Dendritic cell treated with granulocyte-macrophage colony-stimulating factor and Interleukin-4, amounts not matched to agents 40 ng/mL and 50 ng/mL, for 4 days (primary cell): Measurements from ENCODE around the gene HEATR3.
A peak's percentile ranks its signal among the peaks of the same experiment; 100 is the strongest.

Source experiments
- H3K27ac Mint-ChIP-seq: one replicate; pipeline ENCODE4 v1.8.0; 2022; ENCODE audit warnings: mild to moderate bottlenecking, mixed read lengths
- H3K27me3 Mint-ChIP-seq: one replicate; pipeline ENCODE4 v1.8.0; 2022; ENCODE audit warnings: mild to moderate bottlenecking, mixed read lengths
- H3K36me3 Mint-ChIP-seq: one replicate; pipeline ENCODE4 v1.8.0; 2022; ENCODE audit warnings: low read depth, mixed read lengths
- H3K4me1 Mint-ChIP-seq: one replicate; pipeline ENCODE4 v1.8.0; 2022; ENCODE audit warnings: low read depth, mixed read lengths
- H3K4me3 Mint-ChIP-seq: one replicate; pipeline ENCODE4 v1.8.0; 2022; ENCODE audit warnings: mild to moderate bottlenecking, moderate library complexity, mixed read lengths
- H3K9me3 Mint-ChIP-seq: one replicate; pipeline ENCODE4 v1.8.0; 2022; ENCODE audit warnings: mixed read lengths
- intact Hi-C: fragments of 100-400 bp; cut with micrococcal nuclease; formaldehyde crosslinking; loops from one replicate; pipeline ENCODE4 v1.15.0; 2022

HEATR3 gene, protein sequence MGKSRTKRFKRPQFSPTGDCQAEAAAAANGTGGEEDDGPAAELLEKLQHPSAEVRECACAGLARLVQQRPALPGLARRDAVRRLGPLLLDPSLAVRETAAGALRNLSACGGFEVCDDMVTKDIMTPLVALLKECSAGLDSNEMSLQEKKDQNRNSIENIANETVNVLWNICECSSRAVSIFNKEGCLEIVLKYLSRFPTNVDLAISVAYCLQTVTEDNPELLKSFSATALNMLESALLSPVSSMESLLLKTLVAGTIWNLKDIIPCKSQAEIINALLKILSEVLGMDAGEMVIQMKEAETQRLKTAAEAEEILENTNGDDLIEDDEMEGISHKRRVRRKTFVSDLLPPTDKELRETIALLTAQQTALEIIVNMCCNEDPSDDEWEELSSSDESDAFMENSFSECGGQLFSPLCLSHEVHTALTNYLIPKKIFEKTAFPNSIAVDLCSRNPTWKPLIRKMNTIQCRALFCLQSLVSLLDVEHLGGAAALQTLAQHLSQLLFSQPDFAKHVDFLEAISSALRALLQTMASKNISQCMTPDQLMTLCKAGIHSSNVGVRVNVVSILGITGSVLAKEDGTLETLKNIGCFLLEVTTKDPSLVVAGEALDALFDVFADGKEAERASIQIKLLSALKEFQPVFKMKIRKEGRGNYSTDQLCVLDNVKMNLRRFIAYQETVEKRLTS

DNA sequence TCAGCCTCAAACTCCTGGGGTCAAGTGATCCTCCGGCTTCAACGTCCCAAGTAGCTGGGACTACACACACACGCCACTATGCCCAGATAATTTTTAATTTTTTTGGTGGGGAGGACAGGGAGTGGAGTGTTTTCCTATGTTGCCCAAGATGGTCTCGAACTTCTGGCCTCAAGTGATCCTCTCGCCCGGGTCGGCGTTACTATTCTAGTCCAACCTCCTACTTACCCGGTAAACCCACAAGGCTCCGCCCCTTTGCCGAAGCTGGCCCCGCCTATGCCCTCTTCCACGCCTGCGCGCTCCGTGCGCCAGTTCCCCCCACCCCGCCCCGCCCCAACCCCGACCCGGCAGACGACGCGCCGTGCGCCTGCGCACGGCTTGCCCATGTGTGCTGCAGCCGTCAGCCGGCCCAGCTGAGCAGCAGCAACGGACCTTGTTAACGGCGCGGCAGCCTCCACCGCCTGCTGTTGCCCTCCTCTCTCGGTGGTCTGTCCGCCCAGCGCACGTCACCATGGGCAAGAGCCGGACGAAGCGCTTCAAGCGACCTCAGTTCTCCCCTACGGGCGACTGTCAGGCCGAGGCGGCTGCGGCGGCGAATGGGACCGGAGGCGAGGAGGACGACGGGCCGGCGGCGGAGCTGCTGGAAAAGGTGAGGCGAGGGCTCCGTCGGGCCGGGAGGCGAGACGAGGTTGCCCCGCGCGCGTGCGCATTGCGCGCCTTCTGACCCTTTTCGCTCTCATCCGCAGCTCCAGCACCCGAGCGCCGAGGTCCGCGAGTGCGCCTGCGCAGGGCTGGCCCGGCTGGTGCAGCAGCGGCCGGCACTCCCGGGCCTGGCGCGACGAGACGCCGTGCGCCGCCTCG lies at the start of gene HEATR3:
Gene HEATR3, plus strand, starts transcription at position 347 of the 858 bp plus-strand sequence. Its CDS starts 162 bp downstream, at position 509.
- Mint-ChIP-seq H3K36me3 (peaks cover 36% of the 10 kb centered on the region), H3K27ac (peak within 1 kb of the TSS; percentile 94), H3K4me1 (peaks cover 33% of the 10 kb centered on the region), H3K9me3 (no peaks in the 10 kb centered on the region), H3K4me3 (peak within 1 kb of the TSS; percentile 80), H3K27me3 (no peaks in the 10 kb centered on the region)
- intact Hi-C loops, result loop anchor here (1.0 to 2.0 kb wide), 4 partner anchors 27 to 86 kb away; partner anchors contain the start of gene CNEP1R1

DNA sequence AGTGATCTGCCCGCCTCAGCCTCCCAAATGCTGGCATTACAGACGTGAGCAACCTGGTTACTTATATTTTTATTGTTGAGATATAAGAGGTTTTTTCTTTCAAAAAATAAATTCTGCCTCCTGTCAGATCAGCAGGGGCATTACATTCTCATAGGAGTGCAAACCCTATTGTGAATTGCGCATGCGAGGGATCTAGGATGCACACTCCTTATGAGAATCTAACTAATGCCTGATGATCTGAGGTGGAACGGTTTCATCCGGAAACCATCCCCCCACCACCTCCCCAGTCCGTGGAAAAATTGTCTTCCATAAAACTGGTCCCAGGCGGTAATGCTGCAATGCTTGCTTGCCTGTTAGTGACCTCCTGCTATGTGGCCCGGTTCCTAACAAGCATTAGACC lies 48.2 kb upstream of the HEATR3 start:
- Mint-ChIP-seq H3K27me3 (peaks cover 3% of the 10 kb centered on the region), H3K27ac (no peak overlapping the region), H3K4me1 (peaks cover 17% of the 10 kb centered on the region), H3K36me3 (no peaks in the 10 kb centered on the region), H3K9me3 (no peaks in the 10 kb centered on the region), H3K4me3 (no peak overlapping the region)
- intact Hi-C loops, result no loop called here

DNA sequence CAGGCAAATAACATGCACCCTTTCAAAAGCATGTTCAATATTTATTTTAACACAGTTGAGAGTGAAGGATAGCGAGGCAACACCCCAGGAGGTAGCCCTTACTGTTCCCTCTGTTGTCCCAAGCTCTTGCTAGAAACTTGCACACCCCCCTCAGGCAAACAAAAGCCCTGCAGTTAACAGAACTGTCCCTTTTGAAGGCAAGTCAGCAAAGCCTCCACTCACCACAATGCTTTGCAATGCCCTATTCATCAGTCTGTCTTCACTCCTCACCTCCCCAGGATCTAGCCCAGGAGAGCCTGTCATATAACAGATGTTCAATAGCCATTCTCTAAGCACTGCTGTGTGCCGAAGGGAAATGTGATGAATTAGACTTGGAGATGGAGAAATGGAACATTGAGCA lies 44.2 kb upstream of the HEATR3 start:
- Mint-ChIP-seq H3K36me3 (peaks cover 6% of the 10 kb centered on the region), H3K27me3 (peaks cover 3% of the 10 kb centered on the region), H3K4me3 (no peak overlapping the region), H3K9me3 (no peaks in the 10 kb centered on the region), H3K27ac (no peak overlapping the region), H3K4me1 (no peaks in the 10 kb centered on the region)
- intact Hi-C loops, result loop anchor here (5.0 to 10.0 kb wide), 2 partner anchors 263 to 646 kb away; no protein-coding TSS in a partner anchor

DNA sequence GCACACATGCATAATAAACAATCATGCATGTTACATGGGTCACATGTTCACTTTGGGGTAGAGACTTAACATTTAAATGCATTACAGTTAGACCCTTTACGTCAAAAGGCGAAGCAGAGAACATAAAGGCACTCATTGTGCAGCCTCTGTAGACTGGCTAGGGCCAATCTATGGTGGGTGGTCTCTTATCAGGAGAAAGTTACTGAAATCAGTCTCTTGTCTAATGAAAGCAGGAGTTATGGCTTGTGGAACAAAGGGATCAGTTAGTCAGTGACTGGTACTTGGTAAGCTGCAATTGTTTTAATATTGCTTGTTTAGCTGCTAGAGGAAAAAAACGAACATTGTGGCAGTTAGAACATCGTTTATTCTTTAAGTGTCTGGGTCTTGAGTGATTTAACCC lies 42.1 kb upstream of the HEATR3 start:
- intact Hi-C loops, result loop anchor here (2.0 to 10.0 kb wide), 5 partner anchors 15 to 644 kb away; no protein-coding TSS in a partner anchor
- Mint-ChIP-seq H3K27me3 (peaks cover 3% of the 10 kb centered on the region), H3K36me3 (peaks cover 13% of the 10 kb centered on the region), H3K27ac (no peak overlapping the region), H3K9me3 (no peaks in the 10 kb centered on the region), H3K4me3 (no peak overlapping the region), H3K4me1 (no peaks in the 10 kb centered on the region)

DNA sequence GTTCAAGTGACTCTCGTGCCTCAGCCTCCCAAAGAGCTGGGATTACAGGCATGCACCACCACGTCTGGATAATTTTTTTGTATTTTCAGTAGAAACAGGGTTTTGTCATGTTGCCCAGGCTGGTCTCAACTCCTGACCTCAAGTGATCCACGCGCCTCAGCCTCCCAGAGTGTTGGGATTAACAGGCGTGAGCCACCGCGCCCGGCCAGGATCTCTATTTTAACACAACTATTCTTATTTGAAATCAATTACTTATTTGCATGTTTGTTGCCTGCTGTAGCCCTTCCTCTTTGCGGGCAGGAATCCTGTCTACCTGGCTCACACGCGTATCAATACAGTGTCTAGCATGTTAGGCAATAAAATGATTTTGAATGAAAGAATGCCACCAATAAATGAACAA lies 41.6 kb upstream of the HEATR3 start:
- Mint-ChIP-seq H3K27ac (no peak overlapping the region), H3K4me3 (no peak overlapping the region), H3K4me1 (no peaks in the 10 kb centered on the region), H3K9me3 (no peaks in the 10 kb centered on the region), H3K36me3 (peaks cover 13% of the 10 kb centered on the region), H3K27me3 (peaks cover 3% of the 10 kb centered on the region)
- intact Hi-C loops, result loop anchor here (2.0 to 10.0 kb wide), 5 partner anchors 15 to 643 kb away; no protein-coding TSS in a partner anchor

DNA sequence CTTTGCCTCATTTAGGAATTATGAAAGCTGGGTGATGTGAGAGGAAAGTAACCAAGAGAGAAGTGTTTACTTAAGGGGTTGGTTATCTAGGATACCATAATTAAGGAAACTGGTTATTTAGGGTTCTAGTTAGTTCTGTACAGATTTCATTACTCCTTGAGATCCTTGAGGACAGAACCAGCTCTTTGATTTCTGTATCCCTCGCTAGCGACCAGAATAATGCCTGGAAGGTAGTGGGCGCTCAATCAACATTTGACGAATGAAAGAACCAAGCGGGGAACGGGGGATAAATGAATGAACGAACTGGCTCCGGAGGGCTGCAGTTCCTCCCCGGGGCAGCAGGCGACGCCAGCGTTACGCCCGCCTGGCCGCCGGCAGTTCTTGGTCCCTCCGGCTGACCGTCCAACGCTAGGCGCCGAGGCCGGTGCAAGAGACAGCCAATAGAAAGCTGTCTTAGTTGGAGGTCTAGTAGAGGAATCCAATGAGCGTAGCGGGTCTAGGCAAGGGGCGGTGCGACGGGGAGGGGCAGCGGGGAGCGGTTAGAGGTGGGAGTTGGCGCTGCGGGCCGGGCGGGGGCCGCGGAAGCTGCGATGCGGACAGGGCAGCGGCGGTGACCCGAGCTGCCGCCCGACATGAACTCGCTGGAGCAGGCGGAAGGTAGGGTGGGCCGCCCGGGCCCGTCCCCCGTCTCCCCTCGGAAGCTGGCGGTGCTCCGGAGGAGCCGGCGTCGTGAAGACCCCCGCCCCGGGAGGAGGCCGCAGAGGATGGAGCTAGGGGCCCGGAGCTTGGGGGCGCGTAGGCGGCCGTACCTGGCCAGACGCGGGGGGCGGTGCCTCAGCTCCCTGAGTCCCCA lies 40.9 kb upstream of the HEATR3 start, which contains the start of gene CNEP1R1:
Gene CNEP1R1, plus strand, starts transcription at position 542 of the 853 bp plus-strand sequence. Its CDS starts 91 bp downstream, at position 633.
- peaks cover 16% of the 10 kb centered on the region for H3K36me3 Mint-ChIP-seq
- H3K27me3 Mint-ChIP-seq, result peaks cover 3% of the 10 kb centered on the region
- intact Hi-C loops, result loop anchor here (1.0 to 10.0 kb wide), 6 partner anchors 14 to 642 kb away; no protein-coding TSS in a partner anchor
- H3K27ac Mint-ChIP-seq, result peak within 1 kb of the TSS; percentile 83
- peaks cover 2% of the 10 kb centered on the region for H3K4me1 Mint-ChIP-seq
- H3K9me3 Mint-ChIP-seq, result no peaks in the 10 kb centered on the region
- H3K4me3 Mint-ChIP-seq, result peak within 1 kb of the TSS; percentile 89

DNA sequence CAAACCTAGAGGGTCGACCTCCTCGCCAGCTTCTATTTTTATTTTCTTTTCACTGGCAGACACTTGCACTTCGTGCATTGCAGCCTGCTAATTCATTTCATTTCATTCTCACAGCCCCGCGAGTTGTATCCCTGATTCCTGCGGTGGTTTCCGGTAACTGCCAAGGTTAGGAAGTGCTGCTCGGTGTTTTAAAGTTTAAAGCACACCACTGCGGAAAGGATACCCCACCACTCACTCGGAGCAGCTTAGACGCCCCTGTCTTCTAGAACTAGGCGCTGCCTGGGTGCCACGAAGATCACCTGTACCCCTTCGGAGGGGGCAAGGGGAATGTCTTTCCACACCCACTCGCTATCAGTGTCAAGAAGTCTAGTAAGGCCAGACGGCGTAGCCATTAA lies 40.2 kb upstream of the HEATR3 start:
- peaks cover 5% of the 10 kb centered on the region for H3K4me1 Mint-ChIP-seq

DNA sequence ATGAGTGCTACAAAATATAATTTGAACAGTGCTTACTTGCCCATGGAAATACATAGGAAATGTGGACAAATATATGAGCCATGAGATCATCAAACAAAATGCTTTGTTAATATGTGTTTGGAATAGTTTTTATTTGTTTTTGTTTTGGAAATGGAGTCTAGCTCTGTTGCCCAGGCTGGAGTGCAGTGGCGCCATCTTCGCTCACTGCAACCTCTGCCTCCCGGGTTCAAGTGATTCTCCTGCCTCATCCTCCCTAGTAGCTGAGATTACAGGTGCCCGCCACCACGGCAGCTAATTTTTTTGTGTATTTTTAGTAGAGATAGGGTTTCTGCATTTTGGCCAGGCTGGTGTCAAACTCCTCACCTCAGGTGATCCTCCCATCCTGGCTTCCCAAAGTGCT lies 37.9 kb upstream of the HEATR3 start:
- intact Hi-C loops, result loop anchor here (10.0 kb wide), 1 partner anchor 257 kb away; no protein-coding TSS in a partner anchor
- Mint-ChIP-seq H3K4me1 (peaks cover 5% of the 10 kb centered on the region), H3K36me3 (peaks cover 46% of the 10 kb centered on the region), H3K9me3 (no peaks in the 10 kb centered on the region), H3K27me3 (no peaks in the 10 kb centered on the region), H3K27ac (no peak overlapping the region), H3K4me3 (no peak overlapping the region)

More for the DNA sequence above, 40.2 kb upstream of the HEATR3 start:
- peak overlapping the region; percentile 83 for H3K27ac Mint-ChIP-seq
- peaks cover 3% of the 10 kb centered on the region for H3K27me3 Mint-ChIP-seq
- H3K36me3 Mint-ChIP-seq, result peaks cover 23% of the 10 kb centered on the region
- H3K4me3 Mint-ChIP-seq, result peak overlapping the region; percentile 89
- H3K9me3 Mint-ChIP-seq, result no peaks in the 10 kb centered on the region
- intact Hi-C loops, result loop anchor here (1.0 to 10.0 kb wide), 5 partner anchors 13 to 329 kb away; no protein-coding TSS in a partner anchor

DNA sequence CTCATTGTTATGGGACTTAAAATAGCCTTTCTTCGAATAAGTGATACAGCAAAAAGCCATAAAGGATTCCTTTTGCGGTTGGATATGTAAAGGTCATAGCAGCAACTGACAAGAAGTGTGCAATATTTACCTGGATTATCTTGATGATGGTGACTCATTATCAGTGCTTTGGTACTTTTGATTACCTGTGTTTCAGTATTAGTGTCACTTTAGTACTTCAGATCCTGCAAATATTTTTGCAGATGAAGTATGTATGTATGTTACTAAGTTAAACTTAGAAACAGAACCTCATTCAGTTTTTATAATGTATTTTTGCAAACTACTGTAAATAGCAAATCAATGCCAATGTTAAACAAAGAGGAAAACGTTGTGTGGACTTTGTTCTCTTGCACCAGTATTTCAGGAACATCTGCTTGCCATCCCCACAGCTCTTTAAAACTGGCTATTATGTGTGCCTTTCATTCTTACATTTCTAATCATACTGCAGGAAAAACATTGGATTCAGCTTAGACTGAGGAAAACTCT lies 30.2 kb upstream of the HEATR3 start:
- H3K27me3 Mint-ChIP-seq, result no peaks in the 10 kb centered on the region
- H3K4me3 Mint-ChIP-seq, result no peak overlapping the region
- H3K4me1 Mint-ChIP-seq, result peaks cover 32% of the 10 kb centered on the region
- H3K36me3 Mint-ChIP-seq, result peaks cover 60% of the 10 kb centered on the region
- intact Hi-C loops, result no loop called here
- H3K27ac Mint-ChIP-seq, result no peak overlapping the region
- H3K9me3 Mint-ChIP-seq, result no peaks in the 10 kb centered on the region

DNA sequence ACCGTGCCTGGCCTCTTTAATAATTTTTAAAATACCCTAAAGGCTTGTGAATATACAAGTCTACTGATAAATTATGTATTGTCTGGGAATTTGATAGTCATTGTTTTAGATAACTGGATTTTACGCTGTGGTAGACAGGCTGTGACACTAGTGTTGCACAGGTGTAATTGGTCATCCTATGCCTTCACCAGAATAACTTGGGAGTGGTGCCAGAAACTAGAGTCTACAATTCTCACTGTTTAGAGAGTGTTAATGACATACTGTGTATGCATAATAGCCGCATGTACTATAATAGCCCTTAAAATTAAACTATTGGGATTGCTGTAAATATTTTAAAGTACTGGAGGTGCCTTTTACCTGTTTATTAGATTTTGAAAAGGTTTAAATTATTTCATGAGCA lies 29.3 kb upstream of the HEATR3 start:
- no peak overlapping the region for H3K27ac Mint-ChIP-seq
- H3K36me3 Mint-ChIP-seq, result peaks cover 51% of the 10 kb centered on the region

DNA sequence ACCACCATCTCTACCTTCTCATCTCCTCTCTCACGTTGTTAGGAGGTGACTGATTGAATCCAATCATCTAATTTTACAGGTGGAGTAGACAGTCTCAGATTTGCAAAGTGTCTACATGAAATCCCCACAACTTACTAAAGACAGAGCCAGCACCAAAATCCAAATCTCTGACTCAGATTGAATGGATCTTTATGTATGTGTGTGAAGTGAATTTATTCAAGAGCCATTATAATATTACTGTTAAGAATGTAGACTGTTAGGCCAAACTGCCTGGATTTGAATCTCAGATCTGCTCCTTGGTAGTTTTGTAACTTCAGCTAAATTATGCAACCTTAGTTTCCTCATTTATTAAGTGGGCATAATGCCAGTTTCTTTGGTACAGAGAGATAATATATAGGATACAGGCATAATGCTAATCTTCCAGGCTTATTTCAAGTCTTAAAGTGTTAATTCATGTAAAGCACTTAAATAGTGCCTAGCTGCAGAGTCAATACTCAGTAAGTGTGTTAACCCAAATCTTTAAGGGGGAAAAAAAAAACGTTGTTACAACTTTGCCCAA lies 28.0 kb upstream of the HEATR3 start:
- intact Hi-C loops, result loop anchor here (1.0 to 2.0 kb wide), 3 partner anchors 13 to 115 kb away; partner anchors contain the start of genes CNEP1R1, HEATR3 and TENT4B
- peaks cover 35% of the 10 kb centered on the region for H3K4me1 Mint-ChIP-seq
- no peaks in the 10 kb centered on the region for H3K9me3 Mint-ChIP-seq
- H3K27me3 Mint-ChIP-seq, result no peaks in the 10 kb centered on the region
- H3K36me3 Mint-ChIP-seq, result peaks cover 38% of the 10 kb centered on the region
- peak overlapping the region; percentile 9 for H3K4me3 Mint-ChIP-seq
- H3K27ac Mint-ChIP-seq, result peak overlapping the region; percentile 83

More for the DNA sequence above, 29.3 kb upstream of the HEATR3 start:
- Mint-ChIP-seq H3K4me1 (peaks cover 35% of the 10 kb centered on the region), H3K27me3 (no peaks in the 10 kb centered on the region), H3K9me3 (no peaks in the 10 kb centered on the region), H3K4me3 (no peak overlapping the region)
- intact Hi-C loops, result no loop called here

DNA sequence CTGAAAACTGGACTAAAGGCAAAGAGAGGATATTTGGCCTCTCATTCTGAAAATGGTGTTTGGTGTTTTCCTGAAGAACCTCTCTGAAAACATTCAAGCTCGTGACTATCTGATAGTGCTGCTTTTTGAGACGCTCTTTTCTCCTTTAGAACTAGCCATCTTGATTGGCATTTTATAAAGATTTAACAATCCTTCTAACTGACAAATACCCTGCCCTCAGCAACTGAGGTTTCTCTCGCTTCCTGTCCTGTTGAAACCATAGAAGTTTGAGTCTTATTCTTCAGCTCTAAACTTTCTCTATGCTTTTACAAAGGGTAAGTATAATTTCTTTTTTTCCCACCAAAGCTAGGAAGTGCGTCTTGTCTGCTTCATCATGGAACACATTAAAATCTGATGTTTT lies 27.5 kb upstream of the HEATR3 start:
- Mint-ChIP-seq H3K9me3 (no peaks in the 10 kb centered on the region), H3K4me1 (peaks cover 36% of the 10 kb centered on the region), H3K27ac (peak overlapping the region; percentile 83), H3K4me3 (peak overlapping the region; percentile 45), H3K27me3 (no peaks in the 10 kb centered on the region), H3K36me3 (peaks cover 33% of the 10 kb centered on the region)
- intact Hi-C loops, result loop anchor here (1.0 to 2.0 kb wide), 3 partner anchors 13 to 115 kb away; partner anchors contain the start of genes CNEP1R1, HEATR3 and TENT4B
